Omental fat pad (tissue), 4 donors: Measurements from ENCODE around the gene COX19. TPM values are rescaled to one million over a fixed set of nuclear protein-coding genes. Genes with fewer than 3 reads are reported as not detected.

Experiments
- ATAC-seq: fragments of 150-250 bp; one replicate; pipeline ENCODE4 v1.9.1; 2016; ENCODE audit warnings: mild to moderate bottlenecking, moderate library complexity; ENCODE audit not compliant: low FRiP score
- DNase-seq: peaks from one replicate; pipeline ENCODE4 v3.0.0-alpha.2; 2019; ENCODE audit warnings: low spot score
- CTCF ChIP-seq, 3 donors: fragments of 450-650 bp; IDR thresholded peaks; one replicate each; pipeline ENCODE4 v1.5.1; 2016 to 2017; ENCODE audit warnings: antibody characterized with exemption in 3 of 3, mild to moderate bottlenecking in 3 of 3, moderate library complexity in 2 of 3
- total RNA-seq, 4 donors: library from RNA; depleted of rRNA; stranded (reverse); fragments of >200 nt; gene quantifications; one replicate each; pipeline ENCODE4 v1.1.0, GENCODE V29; 2016

COX19 gene
- total RNA-seq, 4 donors from 2014 or later = 8.1 to 16.9 (median 10.0) TPM

DNA sequence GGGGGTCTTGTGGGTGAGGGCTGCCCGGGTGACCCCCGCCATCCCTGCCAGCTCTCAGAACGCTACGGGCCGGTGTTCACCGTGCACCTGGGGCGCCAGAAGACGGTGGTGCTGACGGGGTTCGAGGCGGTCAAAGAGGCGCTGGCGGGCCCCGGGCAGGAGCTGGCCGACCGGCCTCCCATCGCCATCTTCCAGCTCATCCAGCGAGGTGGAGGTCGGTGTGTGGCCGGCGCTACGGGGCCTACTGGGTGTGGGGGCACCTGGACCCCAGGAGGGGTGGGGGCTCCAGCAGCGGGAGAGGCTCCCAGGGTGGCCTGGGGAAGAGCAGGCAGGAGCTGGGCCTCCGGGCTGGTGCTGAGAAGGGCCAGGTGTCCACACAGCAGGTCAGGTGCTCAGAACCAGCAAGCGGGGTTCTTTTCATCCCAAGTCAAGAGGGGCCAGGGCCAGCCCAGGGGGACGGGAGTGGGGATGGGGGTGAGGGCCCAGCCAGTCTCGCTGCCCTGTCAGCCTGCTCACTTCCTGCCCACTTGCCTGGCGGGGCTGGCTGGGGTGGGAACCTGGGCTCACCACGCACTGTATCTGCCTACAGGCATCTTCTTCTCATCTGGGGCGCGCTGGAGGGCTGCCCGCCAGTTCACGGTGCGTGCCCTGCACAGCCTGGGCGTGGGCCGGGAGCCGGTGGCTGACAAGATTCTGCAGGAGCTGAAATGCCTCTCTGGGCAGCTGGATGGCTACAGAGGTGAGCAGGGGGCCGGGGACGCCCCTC is 9.2 kb upstream of the COX19 start:
- ATAC-seq (no peak), DNase-seq (no peak)
- TF ChIP-seq CTCF (IDR thresholded peaks at IDR 0.05) = no peak

GRCh38 chr7:983616-984071 is 8.3 kb upstream of the COX19 start:
- ATAC-seq (no peak), DNase-seq (no peak)
- TF ChIP-seq CTCF (IDR thresholded peaks at IDR 0.05) = no peak

DNA sequence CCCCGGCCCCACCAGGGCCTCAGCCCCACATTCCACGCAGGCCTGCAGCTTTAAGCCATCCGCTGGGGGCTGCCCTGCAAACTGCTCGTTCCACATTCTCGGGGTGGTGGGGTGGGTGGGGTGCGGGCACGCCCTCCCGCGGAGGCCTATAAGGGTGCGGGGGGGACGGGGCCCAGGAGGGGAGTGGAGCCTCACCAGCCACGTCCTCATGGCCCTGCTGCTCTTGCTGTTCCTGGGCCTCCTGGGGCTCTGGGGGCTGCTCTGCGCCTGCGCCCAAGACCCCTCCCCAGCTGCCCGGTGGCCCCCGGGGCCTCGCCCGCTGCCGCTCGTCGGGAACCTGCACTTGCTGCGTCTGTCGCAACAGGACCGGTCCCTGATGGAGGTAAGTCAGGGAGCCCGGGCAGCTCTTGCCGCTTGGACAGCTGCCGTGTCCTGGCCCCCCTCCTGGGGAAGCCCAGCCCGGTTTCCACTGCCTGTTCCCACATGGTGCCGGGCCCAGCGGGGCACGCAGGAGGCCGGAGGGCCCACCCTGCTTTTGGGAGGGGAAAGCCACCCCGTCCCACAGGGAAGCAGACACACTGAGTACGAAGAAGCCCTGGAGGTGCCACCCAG is 7.8 kb upstream of the COX19 start, which contains the start of gene CYP2W1:
Gene CYP2W1, plus strand, starts transcription at position 178 of the 612 bp plus-strand sequence. Its CDS starts 31 bp downstream, at position 209.
- ATAC-seq = no peak
- no peak for DNase-seq
- no peak for TF ChIP-seq CTCF (IDR thresholded peaks at IDR 0.05)

DNA sequence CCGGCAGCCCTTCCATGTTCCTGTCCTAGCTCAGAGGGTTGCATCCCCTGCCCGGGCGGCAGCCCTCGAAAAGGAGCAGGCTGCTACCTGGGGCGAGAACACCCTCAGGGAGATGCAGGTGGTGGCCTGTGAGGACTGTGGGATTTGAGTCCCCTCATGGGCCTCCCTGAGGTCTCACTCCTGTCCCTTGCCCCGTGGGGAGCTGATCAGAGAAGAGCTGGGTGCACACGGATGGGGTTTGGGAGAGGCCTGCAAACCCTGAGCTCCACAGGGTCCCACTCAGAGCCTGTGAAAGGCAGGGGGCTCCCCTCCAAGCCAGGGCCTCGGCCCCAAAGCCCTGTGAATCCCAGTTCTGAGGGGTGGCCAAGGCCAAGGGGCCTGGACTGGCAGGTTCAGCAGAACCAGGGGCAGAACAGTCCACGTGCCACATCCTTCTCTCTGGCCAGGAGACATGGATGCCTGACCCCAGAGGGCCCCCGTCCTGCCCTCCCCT is 7.2 kb upstream of the COX19 start:
- no peak for TF ChIP-seq CTCF (IDR thresholded peaks at IDR 0.05)
- DNase-seq (no peak), ATAC-seq (no peak)

GRCh38 chr7:981793-982510 is 6.6 kb upstream of the COX19 start:
- TF ChIP-seq CTCF (IDR thresholded peaks at IDR 0.05) = no peak
- ATAC-seq (no peak), DNase-seq (no peak)

DNA sequence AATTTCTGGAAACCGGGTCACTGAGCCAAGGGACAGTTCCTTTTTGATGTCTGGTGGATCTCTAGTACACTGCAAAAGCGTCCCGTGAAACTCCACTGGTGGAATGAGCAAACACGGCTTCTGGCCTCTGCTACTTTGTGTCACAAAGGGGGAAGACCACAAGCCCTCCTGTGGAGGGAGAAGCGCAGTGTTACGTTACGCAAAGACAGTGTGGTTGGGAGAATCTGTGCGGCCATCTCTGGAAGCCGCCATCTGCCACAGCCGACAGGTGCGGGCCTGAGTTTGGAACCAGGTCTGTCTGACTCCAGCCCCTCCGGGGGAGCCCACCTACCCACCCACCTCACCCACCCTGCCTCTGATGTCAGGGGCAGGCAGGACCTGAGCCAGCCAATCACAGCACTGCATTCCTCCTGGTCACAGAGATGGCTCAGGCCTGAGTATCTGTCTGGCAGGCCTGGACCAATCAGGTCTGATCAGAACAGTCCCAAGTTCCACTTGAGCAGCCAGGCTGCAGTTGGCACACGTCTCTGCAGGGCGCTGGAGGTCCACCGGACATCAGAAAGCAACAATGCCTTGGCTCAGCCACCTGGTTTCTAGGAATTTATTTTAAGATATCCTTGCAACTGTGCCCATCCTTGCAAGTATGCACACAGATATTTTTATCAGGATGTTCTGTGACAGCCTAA is 4.7 kb upstream of the COX19 start:
- no peak for DNase-seq
- no peak for TF ChIP-seq CTCF (IDR thresholded peaks at IDR 0.05)
- no peak for ATAC-seq
